ENCODE results near the gene CNTN6.

GRCh38 chr3:1092061-1092460, 763 bp upstream of the CNTN6 start:
- TF ChIP-seq CTCF (IDR thresholded peaks at IDR 0.05 in 8 of 11, conservative IDR thresholded peaks at IDR 0.05 in 3 of 11): no peak
- no peak for TF ChIP-seq POLR2AphosphoS5 (IDR thresholded peaks at IDR 0.05)

Data from spleen (tissue), 7 donors.